Astrocyte (in vitro differentiated cells and primary cell): ENCODE results near the gene AARSD1. TPM values are rescaled to one million over a fixed set of nuclear protein-coding genes. Genes with fewer than 3 reads are reported as not detected.

Experiments used
- DNase-seq: peaks from one replicate; pipeline ENCODE4 v3.0.0-alpha.2; 2010; ENCODE audit warnings: low read depth
- FAIRE-seq: peaks from 2 replicates; lab custom pipeline; 2011; peaks lifted over from hg19 to GRCh38; lab: Jason Lieb, UNC
- H2AFZ ChIP-seq: 2 replicates; pipeline ENCODE4 v1.6.0; 2012; ENCODE audit warnings: low read depth, low read length, inconsistent platforms
- H3K27ac ChIP-seq: 2 replicates; pipeline ENCODE4 v1.5.1; 2011; ENCODE audit warnings: low read depth, low read length, inconsistent platforms
- H3K27me3 ChIP-seq: 2 replicates; pipeline ENCODE4 v1.6.0; 2011; ENCODE audit warnings: low read length, inconsistent platforms; ENCODE audit not compliant: insufficient read depth
- H3K36me3 ChIP-seq: 2 replicates; pipeline ENCODE4 v1.5.1; 2011; ENCODE audit warnings: low read length, inconsistent platforms; ENCODE audit not compliant: insufficient read depth
- H3K4me1 ChIP-seq: 2 replicates; pipeline ENCODE4 v1.5.1; 2011; ENCODE audit warnings: low read length, inconsistent platforms; ENCODE audit not compliant: insufficient read depth
- H3K4me2 ChIP-seq: 2 replicates; pipeline ENCODE4 v1.6.0; 2012; ENCODE audit warnings: low read length, inconsistent platforms
- H3K4me3 ChIP-seq: 2 replicates; pipeline ENCODE4 v1.5.1; 2011; ENCODE audit warnings: low read depth, mild to moderate bottlenecking, low read length, inconsistent platforms; ENCODE audit not compliant: insufficient read depth
- H3K79me2 ChIP-seq: 2 replicates; pipeline ENCODE4 v1.6.0; 2012; ENCODE audit warnings: mild to moderate bottlenecking, low read length, inconsistent platforms; ENCODE audit not compliant: insufficient read depth
- H3K9ac ChIP-seq: 2 replicates; pipeline ENCODE4 v1.6.0; 2012; ENCODE audit warnings: mild to moderate bottlenecking, low read length, inconsistent platforms
- H3K9me3 ChIP-seq: 2 replicates; pipeline ENCODE4 v1.5.1; 2012; ENCODE audit warnings: low read depth, mild to moderate bottlenecking, low read length, inconsistent platforms; ENCODE audit not compliant: insufficient read depth
- H4K20me1 ChIP-seq: 2 replicates; pipeline ENCODE4 v1.6.0; 2012; ENCODE audit warnings: low read length, inconsistent platforms; ENCODE audit not compliant: insufficient read depth
- H3K27ac Mint-ChIP-seq: one replicate; pipeline ENCODE4 v1.8.0; 2021; ENCODE audit warnings: mild to moderate bottlenecking, mixed read lengths; ENCODE audit not compliant: unreplicated experiment
- H3K27me3 Mint-ChIP-seq: one replicate; pipeline ENCODE4 v1.8.0; 2021; ENCODE audit warnings: low read depth, mixed read lengths; ENCODE audit not compliant: unreplicated experiment
- H3K36me3 Mint-ChIP-seq: one replicate; pipeline ENCODE4 v1.8.0; 2021; ENCODE audit warnings: low read depth, mixed read lengths; ENCODE audit not compliant: unreplicated experiment
- H3K4me1 Mint-ChIP-seq: one replicate; pipeline ENCODE4 v1.8.0; 2021; ENCODE audit warnings: low read depth, mixed read lengths; ENCODE audit not compliant: unreplicated experiment
- H3K4me3 Mint-ChIP-seq: one replicate; pipeline ENCODE4 v1.8.0; 2021; ENCODE audit warnings: mild to moderate bottlenecking, moderate library complexity, mixed read lengths; ENCODE audit not compliant: unreplicated experiment
- H3K9me3 Mint-ChIP-seq: one replicate; pipeline ENCODE4 v1.8.0; 2021; ENCODE audit warnings: mild to moderate bottlenecking, mixed read lengths; ENCODE audit not compliant: unreplicated experiment
- EZH2 ChIP-seq: IDR thresholded peaks from 2 replicates; pipeline ENCODE4 v1.6.1; 2012; ENCODE audit warnings: mild to moderate bottlenecking, low read length, inconsistent platforms; ENCODE audit not compliant: insufficient read depth
- total RNA-seq: library from RNA; stranded (reverse); gene quantifications from 2 replicates; pipeline ENCODE4 v1.2.1, GENCODE V29; 2021
- TF ChIP-seq, protein P1 (sequence below): IDR thresholded peaks from 2 replicates; pipeline ENCODE4 v1.5.1; 2011; ENCODE audit warnings: low read depth, mild to moderate bottlenecking, inconsistent platforms, low read length, moderate library complexity; ENCODE audit not compliant: insufficient read depth

The AARSD1 gene
- total RNA-seq, 1 donor from 2014 or later: 42.8 TPM

DNA sequence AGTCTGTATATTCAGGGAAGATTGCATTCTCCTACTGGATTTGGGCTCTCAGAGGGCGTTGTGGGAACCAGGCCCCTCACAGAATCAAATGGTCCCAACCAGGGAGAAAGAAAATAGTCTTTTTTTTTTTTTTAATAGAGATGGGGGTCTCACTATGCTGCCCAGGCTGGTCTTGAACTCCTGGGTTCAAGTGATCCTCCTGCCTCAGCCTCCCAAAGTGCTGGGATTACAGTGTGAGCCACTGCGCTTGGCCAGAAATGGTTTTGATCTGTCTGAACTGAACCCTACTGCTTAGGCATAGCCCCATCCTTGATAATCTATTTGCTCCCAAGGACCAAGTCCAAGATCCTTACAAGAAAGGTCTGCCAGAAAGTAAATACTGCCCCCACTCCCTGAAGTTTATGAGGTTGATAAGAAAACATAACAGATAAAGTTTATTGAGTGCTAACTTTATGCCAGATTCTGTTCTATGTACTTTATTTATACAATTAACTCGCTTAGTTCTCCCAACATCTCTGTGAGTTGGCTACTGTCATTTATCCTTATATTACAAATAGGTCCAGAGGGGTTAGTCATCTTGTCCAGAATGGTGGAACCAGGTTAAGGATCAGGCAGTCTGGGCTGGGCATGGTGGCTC lies 50.2 kb downstream of the AARSD1 start:
- H3K36me3 Mint-ChIP-seq: peaks cover 3% of the 10 kb centered on the region
- no peak for FAIRE-seq
- Histone ChIP-seq H3K9me3 (peaks cover 4% of the 10 kb centered on the region), H3K27me3 (peaks cover 14% of the 10 kb centered on the region), H3K4me2 (no peak overlapping the region), H2AFZ (no peak overlapping the region), H4K20me1 (no peaks in the 10 kb centered on the region), H3K27ac (no peak overlapping the region), H3K36me3 (no peaks in the 10 kb centered on the region), H3K4me1 (peaks cover 4% of the 10 kb centered on the region), H3K4me3 (no peak overlapping the region), H3K9ac (no peak overlapping the region), H3K79me2 (no peaks in the 10 kb centered on the region)
- H3K9me3 Mint-ChIP-seq: no peaks in the 10 kb centered on the region
- H3K4me3 Mint-ChIP-seq: no peak overlapping the region
- TF ChIP-seq, protein P1, sequence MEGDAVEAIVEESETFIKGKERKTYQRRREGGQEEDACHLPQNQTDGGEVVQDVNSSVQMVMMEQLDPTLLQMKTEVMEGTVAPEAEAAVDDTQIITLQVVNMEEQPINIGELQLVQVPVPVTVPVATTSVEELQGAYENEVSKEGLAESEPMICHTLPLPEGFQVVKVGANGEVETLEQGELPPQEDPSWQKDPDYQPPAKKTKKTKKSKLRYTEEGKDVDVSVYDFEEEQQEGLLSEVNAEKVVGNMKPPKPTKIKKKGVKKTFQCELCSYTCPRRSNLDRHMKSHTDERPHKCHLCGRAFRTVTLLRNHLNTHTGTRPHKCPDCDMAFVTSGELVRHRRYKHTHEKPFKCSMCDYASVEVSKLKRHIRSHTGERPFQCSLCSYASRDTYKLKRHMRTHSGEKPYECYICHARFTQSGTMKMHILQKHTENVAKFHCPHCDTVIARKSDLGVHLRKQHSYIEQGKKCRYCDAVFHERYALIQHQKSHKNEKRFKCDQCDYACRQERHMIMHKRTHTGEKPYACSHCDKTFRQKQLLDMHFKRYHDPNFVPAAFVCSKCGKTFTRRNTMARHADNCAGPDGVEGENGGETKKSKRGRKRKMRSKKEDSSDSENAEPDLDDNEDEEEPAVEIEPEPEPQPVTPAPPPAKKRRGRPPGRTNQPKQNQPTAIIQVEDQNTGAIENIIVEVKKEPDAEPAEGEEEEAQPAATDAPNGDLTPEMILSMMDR: no peak
- no peak for TF ChIP-seq EZH2
- H3K27me3 Mint-ChIP-seq: peaks cover 16% of the 10 kb centered on the region
- DNase-seq: no peak
- peaks cover 5% of the 10 kb centered on the region for H3K4me1 Mint-ChIP-seq
- no peak overlapping the region for H3K27ac Mint-ChIP-seq

DNA sequence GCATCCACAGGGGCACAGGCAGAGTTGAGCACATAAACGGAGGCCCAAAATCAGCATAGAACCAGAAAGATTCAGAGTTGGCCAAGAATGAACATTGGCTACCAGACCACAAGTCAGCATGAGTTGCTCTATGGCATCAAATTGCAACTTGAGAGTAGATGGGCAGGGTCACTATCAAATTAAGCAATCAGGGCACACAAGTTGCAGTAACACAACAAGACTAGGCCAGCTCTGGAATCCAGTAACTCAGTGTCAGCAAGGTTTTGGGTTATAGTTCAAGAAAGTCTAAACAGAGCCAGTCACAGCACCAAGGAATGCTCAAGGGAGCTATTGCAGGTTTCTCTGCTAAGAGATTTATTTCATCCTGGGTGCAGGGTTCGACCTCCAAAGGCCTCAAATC lies 50.7 kb downstream of the AARSD1 start:
- FAIRE-seq (no peak), DNase-seq (no peak)
- TF ChIP-seq EZH2: no peak
- TF ChIP-seq, protein P1: no peak
- H3K4me2 ChIP-seq: no peak overlapping the region
- H3K9ac ChIP-seq: no peak overlapping the region
- peaks cover 4% of the 10 kb centered on the region for H3K9me3 ChIP-seq
- H3K27ac Mint-ChIP-seq: no peak overlapping the region
- no peak overlapping the region for H3K4me3 Mint-ChIP-seq
- no peaks in the 10 kb centered on the region for H3K36me3 ChIP-seq
- H3K79me2 ChIP-seq: no peaks in the 10 kb centered on the region
- H3K9me3 Mint-ChIP-seq: no peaks in the 10 kb centered on the region
- peaks cover 16% of the 10 kb centered on the region for H3K27me3 Mint-ChIP-seq
- H3K4me3 ChIP-seq: no peak overlapping the region
- H3K4me1 ChIP-seq: peaks cover 5% of the 10 kb centered on the region
- peaks cover 3% of the 10 kb centered on the region for H3K36me3 Mint-ChIP-seq
- peaks cover 11% of the 10 kb centered on the region for H3K27me3 ChIP-seq
- H3K27ac ChIP-seq: no peak overlapping the region
- no peak overlapping the region for H2AFZ ChIP-seq
- no peaks in the 10 kb centered on the region for H4K20me1 ChIP-seq
- peaks cover 4% of the 10 kb centered on the region for H3K4me1 Mint-ChIP-seq
